WTC11 (cell line): ENCODE measurements around the gene SINHCAF. TPM values are rescaled to one million over a fixed set of nuclear protein-coding genes. Genes with fewer than 3 reads are reported as not detected.

Source experiments
- ATAC-seq: fragments of 200-7000 bp; cut with Tn5 transposase; 2 replicates; pipeline ENCODE4 v1.10.0; 2021; ENCODE audit warnings: mild to moderate bottlenecking, moderate library complexity
- CTCF ChIA-PET: fragments of 300-600 bp; sonication (Branson Sonifier 250); formaldehyde crosslinking; loops from one replicate; lab custom pipeline; 2021; ENCODE audit warnings: antibody characterized with exemption; lab: Charles Lee
- POLR2A ChIA-PET: fragments of 350-600 bp; sonication (Branson Sonifier 250); formaldehyde crosslinking; loops from one replicate; lab custom pipeline; 2021; ENCODE audit warnings: antibody characterized with exemption; lab: Charles Lee
- DNase-seq: peaks from one replicate; pipeline ENCODE4 v3.0.0; 2021; ENCODE audit warnings: low spot score
- H3K27ac Mint-ChIP-seq: 2 replicates; pipeline ENCODE4 v1.8.0; 2021; ENCODE audit warnings: mixed read lengths
- H3K27me3 Mint-ChIP-seq: 2 replicates; pipeline ENCODE4 v1.8.0; 2021; ENCODE audit warnings: low read depth, mild to moderate bottlenecking, moderate library complexity, mixed read lengths
- H3K36me3 Mint-ChIP-seq: 2 replicates; pipeline ENCODE4 v1.8.0; 2021; ENCODE audit warnings: mixed read lengths
- H3K4me1 Mint-ChIP-seq: 2 replicates; pipeline ENCODE4 v1.8.0; 2022; ENCODE audit warnings: mixed read lengths
- H3K4me3 Mint-ChIP-seq: 2 replicates; pipeline ENCODE4 v1.8.0; 2021; ENCODE audit warnings: mild to moderate bottlenecking, moderate library complexity, mixed read lengths
- H3K9me3 Mint-ChIP-seq: 2 replicates; pipeline ENCODE4 v1.8.0; 2021; ENCODE audit warnings: mixed read lengths
- AFF4 ChIP-seq: sonication (generic); formaldehyde crosslinking; IDR thresholded peaks from 2 replicates; pipeline ENCODE4 v1.8.1; 2023; ENCODE audit warnings: mild to moderate bottlenecking, missing genetic modification reagents, borderline replicate concordance
- AR ChIP-seq: fragments of 250-450 bp; sonication (Bioruptor Pico); IDR thresholded peaks from 2 replicates; pipeline ENCODE4 v1.9.0; 2021; ENCODE audit warnings: mild to moderate bottlenecking
- ATF1 ChIP-seq: sonication (generic); formaldehyde crosslinking; IDR thresholded peaks from 2 replicates; pipeline ENCODE4 v1.8.1; 2023; ENCODE audit warnings: mild to moderate bottlenecking, moderate library complexity, missing genetic modification reagents
- IRF1 ChIP-seq: sonication (generic); formaldehyde crosslinking; IDR thresholded peaks from 2 replicates; pipeline ENCODE4 v1.8.0; 2023; ENCODE audit warnings: missing genetic modification reagents
- IRF2 ChIP-seq: sonication (generic); formaldehyde crosslinking; IDR thresholded peaks from 2 replicates; pipeline ENCODE4 v1.8.0; 2022; ENCODE audit warnings: low read depth, missing genetic modification reagents, borderline replicate concordance
- MLX ChIP-seq: sonication (generic); formaldehyde crosslinking; IDR thresholded peaks from 2 replicates; pipeline ENCODE4 v1.8.1; 2023; ENCODE audit warnings: mild to moderate bottlenecking, missing genetic modification reagents, moderate library complexity
- SMAD4 ChIP-seq: sonication (generic); formaldehyde crosslinking; IDR thresholded peaks from 2 replicates; pipeline ENCODE4 v1.8.0; 2022; ENCODE audit warnings: mild to moderate bottlenecking, missing genetic modification reagents
- STAT6 ChIP-seq: sonication (generic); formaldehyde crosslinking; conservative IDR thresholded peaks from 2 replicates; pipeline ENCODE4 v1.8.1; 2023; ENCODE audit warnings: mild to moderate bottlenecking, low read depth, missing genetic modification reagents, moderate library complexity
- TCF7 ChIP-seq: sonication (generic); formaldehyde crosslinking; IDR thresholded peaks from 2 replicates; pipeline ENCODE4 v1.8.0; 2022; ENCODE audit warnings: mild to moderate bottlenecking, low read depth, missing genetic modification reagents, moderate library complexity
- TEAD4 ChIP-seq: sonication (generic); formaldehyde crosslinking; IDR thresholded peaks from 2 replicates; pipeline ENCODE4 v1.8.0; 2022; ENCODE audit warnings: mild to moderate bottlenecking, missing genetic modification reagents
- USF2 ChIP-seq: sonication (generic); formaldehyde crosslinking; IDR thresholded peaks from 2 replicates; pipeline ENCODE4 v1.8.1; 2023; ENCODE audit warnings: mild to moderate bottlenecking, missing genetic modification reagents, moderate library complexity
- ZMAT4 ChIP-seq: fragments of 250-450 bp; sonication (Bioruptor Pico); IDR thresholded peaks from 2 replicates; pipeline ENCODE4 v1.9.0; 2021; ENCODE audit warnings: mild to moderate bottlenecking
- ZNF423 ChIP-seq: fragments of 250-450 bp; sonication (Bioruptor Pico); IDR thresholded peaks from 2 replicates; pipeline ENCODE4 v2.1.2; 2022; ENCODE audit warnings: mild to moderate bottlenecking, moderate library complexity
- total RNA-seq: library from RNA; stranded (reverse); gene quantifications from 3 replicates; pipeline ENCODE4 v1.2.3, GENCODE V29; 2021

Gene SINHCAF
- total RNA-seq, 1 experiment from 2014 or later = 407 TPM

GRCh38 chr12:31260840-31261239 lies 65.1 kb downstream of the SINHCAF start:
- Mint-ChIP-seq H3K27ac (no peak overlapping the region), H3K4me3 (no peak overlapping the region), H3K4me1 (peaks cover 28% of the 10 kb centered on the region), H3K9me3 (no peaks in the 10 kb centered on the region), H3K27me3 (no peaks in the 10 kb centered on the region), H3K36me3 (no peaks in the 10 kb centered on the region)
- DNase-seq (no peak), ATAC-seq (peak; percentile 18; the same call in 1 of the 2 replicates)
- CTCF ChIA-PET = interaction anchor here (1.0 to 6.6 kb wide), 2 partner anchors 9 to 11 kb away, joined by 3 to 54 read pairs; no protein-coding TSS in a partner anchor
- POLR2A ChIA-PET = no interaction called here
- TF ChIP-seq ZNF423 (CRISPR knock-in tag) (no peak), SMAD4 (no peak), ZMAT4 (CRISPR knock-in tag) (no peak)

GRCh38 chr12:31259136-31259886 lies 66.6 kb downstream of the SINHCAF start:
- TF ChIP-seq STAT6 (CRISPR knock-in tag) = no peak
- no peak for TF ChIP-seq IRF2 (CRISPR knock-in tag)
- no peak for TF ChIP-seq USF2 (CRISPR knock-in tag)
- no peak for TF ChIP-seq IRF1 (CRISPR knock-in tag)
- TF ChIP-seq TEAD4 (CRISPR knock-in tag) = no peak
- no peak for TF ChIP-seq TCF7
- TF ChIP-seq AFF4 (CRISPR knock-in tag) = no peak
- TF ChIP-seq ATF1 = no peak
- no peak for TF ChIP-seq AR (CRISPR knock-in tag)
- TF ChIP-seq MLX (CRISPR knock-in tag) = no peak
- Mint-ChIP-seq H3K27ac (peak overlapping the region; percentile 39), H3K36me3 (no peaks in the 10 kb centered on the region), H3K27me3 (no peaks in the 10 kb centered on the region), H3K9me3 (no peaks in the 10 kb centered on the region), H3K4me3 (no peak overlapping the region), H3K4me1 (peaks cover 28% of the 10 kb centered on the region)
- POLR2A ChIA-PET = no interaction called here
- CTCF ChIA-PET = interaction anchor here (1.8 to 6.6 kb wide), 2 partner anchors 9 to 13 kb away, joined by 5 to 54 read pairs; no protein-coding TSS in a partner anchor
- ATAC-seq = no peak
- DNase-seq = no peak
